ENCODE data around the gene RNF7.

DNA sequence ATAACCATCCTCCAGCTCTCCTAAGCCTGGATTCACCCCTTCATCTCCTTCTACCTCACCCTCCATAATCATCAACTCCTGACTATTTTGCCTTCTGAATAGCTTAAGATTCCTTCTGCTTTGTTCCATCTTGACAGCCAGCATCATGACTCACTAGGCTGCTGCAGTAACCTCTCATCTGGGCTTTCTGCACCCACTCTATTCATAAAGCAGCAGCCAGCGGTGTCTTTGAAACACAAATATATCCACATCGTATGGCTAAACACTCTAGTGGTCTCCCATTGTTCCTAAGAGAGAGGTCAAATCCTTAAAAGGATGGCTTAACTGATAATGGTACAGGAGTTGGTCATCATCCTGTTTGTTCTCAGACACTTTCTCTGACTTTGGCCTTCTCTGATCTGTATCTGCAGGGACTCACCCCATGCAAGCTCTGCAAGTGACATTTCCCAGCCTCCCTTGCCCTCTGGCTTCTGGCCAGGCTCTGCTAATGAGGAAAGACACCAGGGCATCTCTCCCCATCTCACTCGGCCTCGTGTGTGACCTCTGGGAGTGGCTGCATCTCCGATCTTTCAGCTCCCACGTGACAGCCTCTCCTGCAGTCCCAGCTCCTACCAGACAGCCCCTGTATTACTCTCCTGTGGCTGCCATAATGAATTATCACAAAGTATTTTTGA, 31.3 kb downstream of the RNF7 start:
- TF ChIP-seq CTCF (IDR thresholded peaks at IDR 0.05) (no peak), POLR2A (IDR thresholded peaks at IDR 0.05) (no peak), POLR2AphosphoS5 (IDR thresholded peaks at IDR 0.05) (no peak)

All from transverse colon (tissue), 4 donors.